ENCODE data around the gene ZFPM1.
"Not testable (repeated sequence)": the region's sequence is repeated elsewhere in the genome, so short reads cannot be mapped to it uniquely, and the experiment has no call there.

ZFPM1 gene

GRCh38 chr16:88482630-88483391, 29.7 kb downstream of the ZFPM1 start:
- peak; percentile 73 for DNase-seq

DNA sequence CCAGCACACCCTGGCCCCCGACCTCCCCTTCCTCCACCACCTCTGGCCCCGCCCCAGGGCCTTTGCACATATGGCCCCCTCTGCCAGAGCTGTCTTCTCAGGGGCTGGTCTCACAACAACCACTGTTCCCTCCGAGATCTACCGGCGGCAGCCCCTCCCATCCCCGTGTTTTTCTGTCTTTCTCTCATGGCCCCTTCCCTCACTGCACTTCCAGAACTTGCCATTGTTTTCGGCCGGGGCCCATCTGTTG, 30.2 kb downstream of the ZFPM1 start:
- no peak for DNase-seq

- no peak for DNase-seq
Observed at GRCh38 chr16:88484505-88485365, 31.7 kb downstream of the ZFPM1 start.

- DNase-seq: not testable (repeated sequence)
Observed at GRCh38 chr16:88485366-88485741, 32.3 kb downstream of the ZFPM1 start.

GRCh38 chr16:88486398-88487123, 33.5 kb downstream of the ZFPM1 start:
- DNase-seq: peak; percentile 20

DNA sequence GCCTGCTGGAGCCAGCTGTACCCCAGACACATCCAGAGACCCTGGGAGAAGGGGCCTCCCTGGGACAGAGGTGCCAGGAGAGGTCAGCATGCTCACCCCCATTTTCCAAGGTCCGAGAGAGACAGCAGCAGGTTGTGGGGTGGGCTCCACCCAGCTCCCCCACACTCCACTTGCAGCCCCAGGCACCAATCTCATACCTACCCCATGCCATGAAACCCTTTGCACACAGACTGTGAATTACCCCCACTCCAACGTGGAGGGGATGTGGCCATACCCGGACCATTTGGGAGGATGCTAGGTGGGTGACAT, 34.0 kb downstream of the ZFPM1 start:
- no peak for DNase-seq

GRCh38 chr16:88487920-88488851, 35.1 kb downstream of the ZFPM1 start:
- peak; percentile 30 for DNase-seq

- DNase-seq: no peak
Observed at GRCh38 chr16:88489163-88489741, 36.2 kb downstream of the ZFPM1 start.

GRCh38 chr16:88491001-88491559, 38.0 kb downstream of the ZFPM1 start:
- no peak for DNase-seq

GRCh38 chr16:88491560-88492310, 38.7 kb downstream of the ZFPM1 start:
- peak; percentile 96 for DNase-seq

GRCh38 chr16:88493879-88494278, 40.8 kb downstream of the ZFPM1 start:
- no peak for DNase-seq

DNA sequence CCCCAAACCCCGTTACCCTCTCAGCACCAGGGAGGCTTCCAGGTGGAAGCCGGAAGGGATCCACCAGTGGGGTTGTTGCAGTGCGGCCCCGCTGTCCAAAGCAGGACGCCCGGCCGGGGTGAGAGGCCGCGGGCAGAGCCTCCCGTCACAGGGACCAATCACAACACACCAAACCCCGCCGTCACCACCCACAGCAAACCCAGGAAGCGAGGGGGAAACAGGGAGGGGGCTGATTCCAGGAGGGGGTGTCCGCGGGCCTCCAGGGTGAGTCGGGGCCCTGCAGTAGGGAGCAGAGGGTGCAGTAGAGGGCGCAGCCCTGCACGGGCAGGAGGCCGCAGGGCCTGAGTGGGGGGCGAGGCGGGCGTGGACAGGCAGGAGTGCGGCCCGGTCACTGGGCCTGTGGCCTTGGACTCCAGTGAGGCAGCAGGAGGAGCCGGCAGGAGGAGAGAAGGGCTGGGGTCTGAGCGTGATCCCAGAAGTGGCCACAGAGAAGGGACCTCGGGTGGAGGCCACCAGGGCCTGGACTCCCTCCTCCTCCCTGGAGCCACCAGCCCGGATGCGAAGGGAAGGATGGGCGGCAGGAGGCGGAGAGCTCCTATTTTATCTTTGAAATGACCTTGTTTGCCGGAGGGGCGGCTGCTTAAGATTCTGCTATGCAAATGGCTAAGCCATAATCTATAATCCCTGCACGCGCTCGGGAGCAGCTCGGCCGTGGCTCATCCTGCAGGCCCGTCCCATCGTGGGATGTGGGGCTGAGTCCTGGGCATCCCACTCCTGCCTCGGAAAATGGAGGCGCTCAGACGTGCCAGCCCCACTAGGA, 41.5 kb downstream of the ZFPM1 start:
- no peak for DNase-seq

GRCh38 chr16:88495268-88495772, 42.2 kb downstream of the ZFPM1 start:
- DNase-seq: no peak

DNA sequence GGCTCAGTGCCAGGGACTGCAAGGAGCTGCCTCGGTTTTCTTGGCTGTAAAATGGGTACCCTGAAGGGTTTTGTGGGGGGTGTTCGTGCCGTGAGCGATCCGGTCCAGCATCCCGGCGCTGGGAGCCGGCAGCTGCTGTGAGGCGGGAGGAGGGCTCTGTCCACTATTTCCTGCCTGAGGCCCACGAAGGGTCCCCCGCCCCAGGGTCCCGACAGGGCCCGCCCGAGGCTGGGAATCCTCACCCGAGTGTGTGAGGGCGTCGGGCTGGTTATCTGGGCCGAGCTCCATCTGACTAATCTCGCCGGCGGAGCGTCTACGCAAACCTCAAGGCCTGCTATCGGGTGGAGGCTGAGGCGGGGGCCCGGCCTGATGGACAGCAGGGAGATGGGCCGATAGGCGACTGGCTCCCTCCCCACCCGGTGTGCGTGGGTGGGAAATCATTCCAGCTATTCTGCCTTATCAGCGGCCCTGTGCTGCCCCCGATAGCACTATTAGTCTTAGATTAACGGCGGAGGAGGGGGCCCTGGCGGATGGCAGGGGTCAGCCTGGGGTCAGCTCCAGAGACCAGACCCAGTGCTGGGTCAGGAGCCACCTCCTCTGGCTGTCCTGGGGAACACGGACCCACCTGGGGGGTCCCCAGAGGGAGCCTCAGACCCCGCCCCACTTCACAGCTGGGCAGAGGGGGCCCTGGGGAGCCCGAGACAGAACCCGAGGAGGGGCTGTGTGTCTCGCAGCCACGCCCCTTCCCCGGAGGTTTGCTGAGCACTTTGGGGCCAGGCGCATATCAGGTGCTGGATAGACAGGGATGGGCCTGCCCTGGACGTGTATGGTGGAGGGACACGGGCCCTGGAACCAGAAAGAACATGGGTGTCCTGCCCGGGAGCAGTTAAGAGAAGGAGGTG, 44.7 kb downstream of the ZFPM1 start:
- DNase-seq: peak; percentile 93

DNA sequence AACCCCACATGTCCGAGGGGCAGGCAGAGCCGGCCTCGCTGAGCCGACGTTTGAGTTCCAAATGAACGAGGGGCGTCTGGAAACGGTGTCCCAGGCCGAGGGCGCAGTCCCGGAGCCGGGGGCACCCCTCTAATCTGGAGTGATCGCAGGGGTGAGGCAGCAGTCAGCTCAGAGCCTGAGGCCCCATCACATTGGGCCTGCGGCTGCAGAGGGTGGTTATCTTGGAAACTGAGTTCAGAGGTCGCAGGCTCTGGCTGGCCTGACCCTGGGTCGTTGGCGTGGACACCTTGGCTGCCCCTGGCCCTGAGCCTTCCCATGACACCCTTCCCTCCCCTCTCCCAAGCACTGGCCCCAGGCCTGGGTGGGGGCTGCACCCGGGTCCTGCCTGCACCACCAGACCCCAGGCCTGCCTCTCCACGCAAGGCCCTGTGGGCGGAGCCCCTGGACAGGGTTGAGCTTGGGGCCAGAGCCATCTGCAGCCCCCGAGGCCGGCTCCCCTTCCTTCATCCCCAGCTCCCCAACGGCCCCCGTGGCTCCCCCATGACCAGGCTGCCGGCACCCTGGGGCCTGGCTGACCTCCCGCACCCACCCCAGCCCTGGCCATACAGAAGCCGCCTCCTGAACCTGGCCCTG, 45.6 kb downstream of the ZFPM1 start:
- DNase-seq: no peak

- peak; percentile 65 for DNase-seq
Observed at GRCh38 chr16:88499292-88499691, 46.2 kb downstream of the ZFPM1 start.

DNA sequence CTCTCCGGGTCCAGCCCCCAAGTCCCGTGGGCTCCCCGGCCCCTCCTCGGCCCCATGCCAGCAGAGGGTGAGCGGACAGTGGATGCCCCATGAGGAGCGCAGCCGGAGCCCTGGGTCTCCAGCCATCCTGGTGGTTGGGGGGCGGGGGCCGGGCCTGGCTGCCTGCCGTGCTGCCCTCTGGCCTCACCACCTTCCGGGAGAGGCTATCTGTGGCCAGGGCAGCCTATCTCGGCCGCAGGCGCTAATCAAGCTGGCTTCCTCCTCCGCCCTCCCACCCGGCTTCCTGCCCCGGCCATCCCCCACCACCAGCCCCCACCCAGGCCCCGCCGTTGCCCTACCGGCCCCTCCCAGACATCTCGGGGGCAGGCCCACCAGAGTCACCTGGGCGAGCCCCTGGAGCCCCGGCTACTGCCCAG, 46.8 kb downstream of the ZFPM1 start:
- peak; percentile 85 for DNase-seq

GRCh38 chr16:88500255-88500661, 47.2 kb downstream of the ZFPM1 start:
- no peak for DNase-seq

- no peak for DNase-seq
Observed at GRCh38 chr16:88502371-88502770, 49.3 kb downstream of the ZFPM1 start.
